Heart left ventricle (tissue), 16 donors: Measurements from ENCODE around the gene CRADD. TPM values are rescaled to one million over a fixed set of nuclear protein-coding genes. Genes with fewer than 3 reads are reported as not detected.

Source experiments
- ATAC-seq, 4 donors: fragments of 200-7000 bp; cut with Tn5 transposase; one replicate each; pipeline ENCODE4 v1.9.1; 2020 to 2022; ENCODE audit warnings: moderate library complexity in 4 of 4, mild to moderate bottlenecking in 3 of 4, moderate number of reproducible peaks in 1 of 4
- DNase-seq, 5 donors: peaks; one replicate each; pipeline ENCODE4 v3.0.0-alpha.2; 2020
- H3K27ac ChIP-seq, 12 donors: fragments of 200-600 bp; sonication (generic) in 4 of 12; one replicate each; pipeline versions ENCODE4 v1.5.0 to v1.8.0; 2016 to 2022; ENCODE audit warnings: mild to moderate bottlenecking in 2 of 12
- H3K27me3 ChIP-seq, 9 donors: fragments of 200-600 bp; sonication (generic) in 2 of 9; one replicate each; pipeline versions ENCODE4 v1.5.1 to v1.8.0; 2016 to 2022; ENCODE audit warnings: mild to moderate bottlenecking in 3 of 9
- H3K36me3 ChIP-seq, 9 donors: fragments of 200-600 bp; sonication (generic) in 2 of 9; one replicate each; pipeline versions ENCODE4 v1.5.0 to v1.8.0; 2018 to 2022; ENCODE audit warnings: mild to moderate bottlenecking in 2 of 9
- H3K4me1 ChIP-seq, 12 donors: fragments of 200-600 bp; sonication (generic) in 4 of 12; one replicate each; pipeline versions ENCODE4 v1.5.0 to v1.8.0; 2016 to 2022; ENCODE audit warnings: mild to moderate bottlenecking in 3 of 12
- H3K4me3 ChIP-seq, 12 donors: fragments of 200-600 bp; sonication (generic) in 4 of 12; one replicate each; pipeline versions ENCODE4 v1.5.0 to v1.8.0; 2017 to 2022; ENCODE audit warnings: mild to moderate bottlenecking in 9 of 12, moderate library complexity in 4 of 12
- H3K9me3 ChIP-seq, 12 donors: fragments of 200-600 bp; sonication (generic) in 4 of 12; one replicate each; pipeline versions ENCODE4 v1.5.0 to v1.8.0; 2016 to 2022; ENCODE audit warnings: mild to moderate bottlenecking in 1 of 12
- CTCF ChIP-seq, 12 donors: fragments of 200-600 bp; sonication (generic) in 4 of 12; IDR thresholded peaks; one replicate each; pipeline versions ENCODE4 v1.5.0 to v1.8.0; 2018 to 2022; ENCODE audit warnings: antibody characterized with exemption in 12 of 12, mild to moderate bottlenecking in 5 of 12
- POLR2A ChIP-seq, 2 donors: fragments of 450-650 bp; IDR thresholded peaks; one replicate each; pipeline ENCODE4 v1.6.1; 2017; ENCODE audit warnings: antibody characterized with exemption in 2 of 2, mild to moderate bottlenecking in 2 of 2, moderate library complexity in 2 of 2
- WGBS, 4 donors: extraction: QIAGEN DNeasy Blood & Tissue Kit in 2 of 4; methylation state at CpG; one replicate each; pipeline versions ENCODE4 v1.1.5 to v1.1.7; 2013 to 2018; 5-methylcytosine and 5-hydroxymethylcytosine counted together
- intact Hi-C, 10 donors: fragments of 100-400 bp; cut with DNase I; formaldehyde crosslinking; loops; one replicate each; pipeline versions ENCODE4 v1.11.1 to v1.14.2; 2022
- polyA plus RNA-seq, 2 donors: library from polyadenylated mRNA; stranded (reverse); fragments of 200-250 nt; gene quantifications; one replicate each; pipeline ENCODE4 v1.2.3, GENCODE V29; 2013
- total RNA-seq, 9 donors: library from RNA; depleted of rRNA in 2 of 9; stranded (reverse); fragments of >200 nt in 2 of 9; fragmentation: NEBNext Ultra II Directional in 3 of 9; extraction: Animal tissue kit (Norgen Biotek cat#: 25700) in 3 of 9; gene quantifications; one replicate each; pipeline versions ENCODE4 v1.1.0 to v1.2.4, GENCODE V29; 2016 to 2023
- donor health status: ischemic (EF 13 %, LVEDD 7.1; RV severe dilation, severe dysfunction).
- donor health status: healthy with polysubstance abuse.
- donor health status: DM: no; HTN: yes; CAD: no.
- donor health status: DM: no; HTN: no; CAD: no.
- donor health status: ischemic (EF 25% LVEDD 6.9; RV normal size, moderate dysfunction).
- donor health status: ischemic (EF 25% LVEDD 5.7; RV mildly dilated, moderate dysfunction).
- donor health status: healthy.
- donor health status: DM: yes; HTN: yes; CAD: no.
- donor health status: ischemic (EF 35%, LVEDD 5.7; RV mildly dilated, moderate dysfunction).
- donor health status: nonischemic (EF 11% LVEDD 7.7; RV severe dilation, severe dysfunction).
- donor health status: DM: yes; HTN: yes; CAD: no.
- donor health status: PGD.
- donor health status: ischemic (EF 29% LVEDD 5.4; RV normal size, mild dysfunction).
- donor health status: nonischemic (EF 23%, LVEDD 6.1; RV moderate dilation, normal function).

Gene CRADD
- total and polyA plus RNA-seq, 11 donors = 11.0 to 100 (median 44.5) TPM

- H3K4me1 ChIP-seq = no peaks in the 10 kb centered on the region
- peak in 1 of 4 donors; percentile 66 for ATAC-seq
- TF ChIP-seq POLR2A (IDR thresholded peaks at IDR 0.05) (no peak), CTCF (IDR thresholded peaks at IDR 0.05) (no peak)
- no peaks in the 10 kb centered on the region for H3K27me3 ChIP-seq
- DNase-seq = no peak
- no peaks in the 10 kb centered on the region for H3K36me3 ChIP-seq
- intact Hi-C loops = loop anchor here in 3 of 10 donors (5.0 kb wide), 2 partner anchors 36 to 46 kb away; no protein-coding TSS in a partner anchor
- no peaks in the 10 kb centered on the region for H3K9me3 ChIP-seq
- H3K4me3 ChIP-seq = no peak overlapping the region
- H3K27ac ChIP-seq = no peak overlapping the region
- 48 to 92% (median 81%) methylated on average over 2 of the region's 2 CpGs for WGBS, 4 donors
Measured at GRCh38 chr12:93663006-93663728, 14.0 kb upstream of the CRADD start.

- intact Hi-C loops = loop anchor here in 3 of 10 donors (5.0 kb wide), 2 partner anchors 36 to 46 kb away; no protein-coding TSS in a partner anchor
- ATAC-seq = no peak
- no peaks in the 10 kb centered on the region for H3K4me1 ChIP-seq
Measured at GRCh38 chr12:93663729-93664084, 13.5 kb upstream of the CRADD start.

GRCh38 chr12:93664573-93665138 is 12.5 kb upstream of the CRADD start:
- H3K4me1 ChIP-seq = no peaks in the 10 kb centered on the region

More at GRCh38 chr12:93663729-93664084, 13.5 kb upstream of the CRADD start:
- H3K4me3 ChIP-seq = no peak overlapping the region
- H3K27me3 ChIP-seq = no peaks in the 10 kb centered on the region
- 92 to 98% (median 96%) methylated on average over 4 of the region's 4 CpGs for WGBS, 4 donors
- H3K9me3 ChIP-seq = no peaks in the 10 kb centered on the region
- TF ChIP-seq POLR2A (IDR thresholded peaks at IDR 0.05) (no peak), CTCF (IDR thresholded peaks at IDR 0.05) (no peak)
- no peak overlapping the region for H3K27ac ChIP-seq
- H3K36me3 ChIP-seq = no peaks in the 10 kb centered on the region
- no peak for DNase-seq

More at GRCh38 chr12:93664573-93665138, 12.5 kb upstream of the CRADD start:
- Histone ChIP-seq H3K36me3 (no peaks in the 10 kb centered on the region), H3K27me3 (no peaks in the 10 kb centered on the region), H3K27ac (no peak overlapping the region), H3K9me3 (no peaks in the 10 kb centered on the region), H3K4me3 (no peak overlapping the region)
- TF ChIP-seq CTCF (IDR thresholded peaks at IDR 0.05) = no peak
- TF ChIP-seq POLR2A (IDR thresholded peaks at IDR 0.05) = no peak
- intact Hi-C loops = loop anchor here in 5 of 10 donors (5.0 kb wide), 3 partner anchors 37 to 47 kb away; no protein-coding TSS in a partner anchor
- DNase-seq = no peak
- ATAC-seq = no peak
- WGBS, 4 donors = 80 to 87% (median 83%) methylated on average over 2 of the region's 2 CpGs
